Endothelial cell of umbilical vein (primary cell): Measurements from ENCODE around the gene OR1I1. TPM values are rescaled to one million over a fixed set of nuclear protein-coding genes. Genes with fewer than 3 reads are reported as not detected.

ENCODE experiments used
- BruUV-seq: library from RNA; stranded (reverse); fragments of 400-500 nt; replicated peaks from 2 replicates; lab custom pipeline; 2021; lab: Mats Ljungman, UMichigan
- CTCF ChIA-PET: fragments of 300-600, 350-600 bp; sonication (Branson Sonifier 250); formaldehyde crosslinking; loops from one replicate; lab custom pipeline; 2021; ENCODE audit warnings: antibody characterized with exemption, inconsistent platforms; lab: Charles Lee
- POLR2A ChIA-PET: fragments of 300-600, 350-600 bp; sonication (Branson Sonifier 250); formaldehyde crosslinking; loops from one replicate; lab custom pipeline; 2021; ENCODE audit warnings: antibody characterized with exemption, inconsistent platforms; lab: Charles Lee
- DNase-seq: peaks from one replicate; pipeline ENCODE4 v3.0.0-alpha.2; 2011; ENCODE audit warnings: low read depth, low spot score
- FAIRE-seq: peaks from 2 replicates; lab custom pipeline; 2011; peaks lifted over from hg19 to GRCh38; lab: Jason Lieb, UNC
- H2AFZ ChIP-seq: 2 replicates; pipeline ENCODE4 v1.6.0; 2012; ENCODE audit warnings: low read depth, low read length, control low read depth, inconsistent platforms
- H3K27ac ChIP-seq: 2 replicates; pipeline ENCODE4 v1.5.1; 2011; ENCODE audit warnings: low read depth, mild to moderate bottlenecking, control low read depth, low read length, moderate library complexity; ENCODE audit not compliant: insufficient read depth
- H3K27me3 ChIP-seq, 2 experiments: 2 replicates each; pipeline versions ENCODE4 v1.6.0 to v1.6.1; 2011; ENCODE audit warnings: low read length in 2 of 2, mixed read lengths in 1 of 2; ENCODE audit not compliant: control insufficient read depth in 2 of 2, insufficient read depth in 2 of 2
- H3K36me3 ChIP-seq, 2 experiments: 2 replicates in 1 of 2; 3 replicates in 1 of 2; pipeline ENCODE4 v1.5.1; 2011; ENCODE audit warnings: low read length in 2 of 2, mild to moderate bottlenecking in 1 of 2, moderate library complexity in 1 of 2; ENCODE audit not compliant: control insufficient read depth in 2 of 2, insufficient read depth in 2 of 2; ENCODE audit errors: extremely low read depth in 1 of 2
- H3K4me1 ChIP-seq: 3 replicates; pipeline ENCODE4 v1.5.1; 2011; ENCODE audit warnings: mild to moderate bottlenecking, low read length; ENCODE audit not compliant: control insufficient read depth, insufficient read depth; ENCODE audit errors: extremely low read depth
- H3K4me2 ChIP-seq: 2 replicates; pipeline ENCODE4 v1.6.1; 2011; ENCODE audit warnings: low read length, control low read depth, mixed read lengths; ENCODE audit not compliant: insufficient read depth
- H3K4me3 ChIP-seq, 3 experiments: fragments of 200-600 bp in 1 of 3; sonication (generic), shearing (Covaris generic) in 1 of 3; replicated peaks in 1 of 3; 2 replicates each; pipeline ENCODE4 v1.5.1; 2011 to 2016; ENCODE audit warnings: control low read depth in 3 of 3, low read length in 3 of 3, mild to moderate bottlenecking in 2 of 3, inconsistent platforms in 1 of 3, low read depth in 1 of 3, moderate library complexity in 1 of 3; ENCODE audit not compliant: insufficient read depth in 1 of 3
- H3K79me2 ChIP-seq: 2 replicates; pipeline ENCODE4 v1.6.0; 2012; ENCODE audit warnings: low read length, inconsistent platforms; ENCODE audit not compliant: control insufficient read depth, insufficient read depth
- H3K9ac ChIP-seq: replicated peaks from 2 replicates; pipeline ENCODE3; 2011; ENCODE audit warnings: low read length, control low read depth; ENCODE audit not compliant: insufficient read depth; ENCODE audit errors: extremely low read depth
- H3K9me1 ChIP-seq: replicated peaks from 3 replicates; pipeline ENCODE4 v1.6.0; 2011; ENCODE audit warnings: mild to moderate bottlenecking, low read length; ENCODE audit not compliant: control insufficient read depth, insufficient read depth; ENCODE audit errors: extremely low read depth
- H3K9me3 ChIP-seq: replicated peaks from 2 replicates; pipeline ENCODE4 v1.5.1; 2012; ENCODE audit warnings: low read length, inconsistent platforms; ENCODE audit not compliant: control insufficient read depth, insufficient read depth
- H4K20me1 ChIP-seq: replicated peaks from 2 replicates; pipeline ENCODE3; 2011; ENCODE audit warnings: mild to moderate bottlenecking, low read length; ENCODE audit not compliant: control insufficient read depth, insufficient read depth; ENCODE audit errors: extremely low read depth
- CTCF ChIP-seq, 2 donors: IDR thresholded peaks; 1 replicate in 1 of 2; 2 replicates in 1 of 2; pipeline ENCODE4 v1.5.1; 2011; ENCODE audit warnings: low read length in 2 of 2, mild to moderate bottlenecking in 2 of 2, moderate library complexity in 2 of 2, control low read depth in 1 of 2, inconsistent platforms in 1 of 2, low read depth in 1 of 2; ENCODE audit not compliant: insufficient read depth in 1 of 2; ENCODE audit errors: extremely low read depth in 1 of 2
- EZH2 ChIP-seq: IDR thresholded peaks from 2 replicates; pipeline ENCODE4 v1.6.1; 2012; ENCODE audit warnings: borderline replicate concordance, low read depth, mild to moderate bottlenecking, moderate library complexity, low read length, inconsistent platforms; ENCODE audit not compliant: severe bottlenecking
- FOS ChIP-seq: IDR thresholded peaks from 2 replicates; pipeline ENCODE4 v1.6.1; 2011; ENCODE audit warnings: mild to moderate bottlenecking, low read length, moderate library complexity, borderline replicate concordance; ENCODE audit not compliant: insufficient read depth
- GATA2 ChIP-seq: IDR thresholded peaks from 2 replicates; pipeline ENCODE4 v1.7.0; 2011; ENCODE audit warnings: low read depth, mild to moderate bottlenecking, moderate library complexity, mixed read lengths, low read length; ENCODE audit not compliant: insufficient read length, insufficient read depth
- JUN ChIP-seq: IDR thresholded peaks from 2 replicates; pipeline ENCODE4 v1.6.1; 2011; ENCODE audit warnings: borderline replicate concordance, low read depth; ENCODE audit not compliant: insufficient read length, insufficient read depth
- POLR2A ChIP-seq: IDR thresholded peaks from 2 replicates; pipeline ENCODE4 v1.6.1; 2012; ENCODE audit warnings: low read depth, mild to moderate bottlenecking, control low read depth, low read length
- dilution Hi-C: fragments of 300-500 bp; cut with MboI; formaldehyde crosslinking; loops from one replicate; pipeline ENCODE4 v1.15.0; 2019; ENCODE audit warnings: low sequenced_read_pairs; ENCODE audit not compliant: extremely low pct_ligation_motif_present
- intact Hi-C: fragments of 100-400 bp; cut with micrococcal nuclease; formaldehyde crosslinking; loops from one replicate; pipeline ENCODE4 v1.10.0; 2022
- polyA plus RNA-seq, 4 experiments: library from polyadenylated mRNA; depleted of rRNA in 3 of 4; stranded (reverse) in 3 of 4; unstranded in 1 of 4; fragments of >200 nt; gene quantifications; 2 replicates each; pipeline versions ENCODE4 v1.2.1 to v1.2.3, GENCODE V29; 2011 to 2012; ENCODE audit warnings: missing spikeins in 1 of 4
- total RNA-seq: library from RNA; stranded (reverse); gene quantifications from 2 replicates; pipeline ENCODE4 v1.2.3, GENCODE V29; 2021

Gene OR1I1
- total and polyA plus RNA-seq, 2 donors (not counting 3 experiments of a cell fraction or from before 2014, with no cell fraction given), result not detected

- peaks cover 0 to 3% of the 10 kb centered on the region in 2 experiments for H3K36me3 ChIP-seq
- no TSS peak for BruUV-seq
- no peaks in the 10 kb centered on the region for H4K20me1 ChIP-seq
- TF ChIP-seq FOS, result no peak
- TF ChIP-seq CTCF (IDR thresholded peaks at IDR 0.05; ENCODE audit: extremely low read depth in 1 of 2, insufficient read depth in 1 of 2, low read depth in 1 of 2, low read length in 2 of 2), result no peak
- TF ChIP-seq JUN, result no peak
- TF ChIP-seq EZH2, result no peak
- no peak for TF ChIP-seq GATA2
- no peak for TF ChIP-seq POLR2A
- no peak overlapping the region for H3K27ac ChIP-seq
- H3K4me2 ChIP-seq, result no peak overlapping the region
- ChIA-PET CTCF (interaction anchor here (2.0 kb wide), 1 partner anchor 13 kb away, joined by 8 read pairs; no protein-coding TSS in a partner anchor), POLR2A (no interaction called here)
- DNase-seq (no peak), FAIRE-seq (no peak)
- no peaks in the 10 kb centered on the region for H3K27me3 ChIP-seq
- H3K79me2 ChIP-seq, result peaks cover 19% of the 10 kb centered on the region
- no peak overlapping the region for H3K9ac ChIP-seq
- H3K4me3 ChIP-seq, result no peak overlapping the region
- intact Hi-C loops, result loop anchor here (10.0 kb wide), 2 partner anchors 150 to 1080 kb away; partner anchors contain the start of gene FAM32A
- dilution Hi-C loops, result no loop called here
- H3K9me3 ChIP-seq, result no peaks in the 10 kb centered on the region
- no peaks in the 10 kb centered on the region for H3K9me1 ChIP-seq
- H2AFZ ChIP-seq, result no peak overlapping the region
- peaks cover 10% of the 10 kb centered on the region for H3K4me1 ChIP-seq
Measured at GRCh38 chr19:15104411-15104810, 22.4 kb downstream of the OR1I1 start.
